ENCODE measurements around the gene CABLES2.
A peak's percentile ranks its signal among the peaks of the same experiment; 100 is the strongest.
"Not testable (repeated sequence)": the region's sequence is repeated elsewhere in the genome, so short reads cannot be mapped to it uniquely, and the experiment has no call there.

Gene CABLES2

DNA sequence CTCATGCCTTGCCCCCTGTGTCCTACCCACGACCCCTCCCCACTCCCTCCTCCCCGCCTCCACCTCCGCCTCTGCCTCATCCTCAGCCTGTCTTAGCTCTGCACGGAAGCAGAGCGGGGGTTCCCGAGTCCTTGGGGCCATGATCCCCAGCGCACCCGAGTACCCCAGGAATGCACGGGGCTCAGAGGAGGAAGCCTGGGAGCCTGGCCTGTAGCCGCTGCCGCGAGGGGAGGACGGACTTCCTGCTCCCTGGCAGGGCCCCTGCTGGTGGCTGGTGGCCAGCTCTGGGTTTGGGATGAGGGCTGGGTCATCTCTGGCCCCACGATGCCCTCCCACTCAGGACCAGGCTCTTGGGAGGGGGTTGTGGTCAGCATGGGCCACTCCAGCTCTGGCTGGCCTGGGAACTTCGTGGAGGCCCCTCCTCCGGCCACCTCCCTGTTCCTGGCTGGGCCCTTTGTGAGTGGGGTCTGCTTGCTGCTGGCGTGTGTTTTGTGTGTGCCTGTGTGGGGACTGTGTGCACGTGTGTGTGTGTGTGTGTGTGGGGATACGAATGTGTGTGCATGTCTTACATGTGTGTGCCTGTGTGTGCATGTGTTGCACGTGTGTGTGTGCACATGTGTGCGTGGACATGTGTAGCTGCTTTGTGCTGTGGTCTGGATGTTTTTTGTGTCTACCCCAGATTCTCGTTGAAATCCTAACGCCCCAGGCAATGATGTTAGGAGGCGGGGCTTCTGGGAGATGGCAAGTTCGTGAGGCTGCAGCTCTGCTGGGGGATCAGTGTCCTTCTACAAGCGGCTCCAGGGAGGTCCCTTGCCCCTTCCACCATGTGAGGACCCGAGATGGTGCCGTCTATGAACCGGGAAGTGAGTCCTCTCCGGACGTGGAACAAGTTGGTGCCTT lies 21.6 kb upstream of the CABLES2 start:
- no peaks in the 10 kb centered on the region for H3K4me1 ChIP-seq
- no peaks in the 10 kb centered on the region for H3K36me3 ChIP-seq (replicated peaks)
- no peak overlapping the region for H3K4me3 ChIP-seq
- in situ Hi-C loops (cut with MboI; ENCODE audit: low sequenced_read_pairs): no loop called here
- H3K27me3 ChIP-seq (ENCODE audit: low read depth): no peaks in the 10 kb centered on the region
- H3K9me3 ChIP-seq: no peaks in the 10 kb centered on the region
- peak in 1 of 2 experiments; percentile 49 for DNase-seq (ENCODE audit: low spot score in 2 of 2)

DNA sequence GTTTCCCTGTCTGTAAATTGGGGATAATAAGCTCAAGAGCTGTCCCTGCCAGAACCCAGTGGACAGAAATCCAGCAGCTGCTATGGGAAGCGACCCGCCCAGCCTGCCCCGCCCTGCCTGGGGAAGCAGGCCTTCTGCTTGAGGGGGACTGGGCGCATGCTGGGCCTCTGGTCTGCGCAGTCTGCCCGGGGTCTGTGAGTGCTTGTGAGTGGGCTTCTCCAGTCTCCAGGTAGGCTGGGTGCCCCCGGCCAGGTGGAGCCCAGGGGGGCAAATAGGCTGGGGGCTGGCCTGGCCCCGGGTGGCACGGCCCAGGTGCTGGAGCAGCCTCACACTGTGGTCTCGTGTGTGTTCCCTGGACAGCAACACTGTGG lies 20.9 kb upstream of the CABLES2 start:
- in situ Hi-C loops (cut with MboI; ENCODE audit: low sequenced_read_pairs): no loop called here
- no peak overlapping the region for H3K4me3 ChIP-seq
- DNase-seq (ENCODE audit: low spot score in 2 of 2): no peak
- no peaks in the 10 kb centered on the region for H3K9me3 ChIP-seq
- no peaks in the 10 kb centered on the region for H3K27me3 ChIP-seq (ENCODE audit: low read depth)
- H3K4me1 ChIP-seq: no peaks in the 10 kb centered on the region
- no peaks in the 10 kb centered on the region for H3K36me3 ChIP-seq (replicated peaks)

- in situ Hi-C loops (cut with MboI; ENCODE audit: low sequenced_read_pairs): no loop called here
Observed at GRCh38 chr20:62427172-62428001, 20.3 kb upstream of the CABLES2 start, which contains the start of gene RBBP8NL. TSS of gene RBBP8NL (minus strand) at chr20:62427539. CDS start at chr20:62419647, 7,892 bp downstream.

DNA sequence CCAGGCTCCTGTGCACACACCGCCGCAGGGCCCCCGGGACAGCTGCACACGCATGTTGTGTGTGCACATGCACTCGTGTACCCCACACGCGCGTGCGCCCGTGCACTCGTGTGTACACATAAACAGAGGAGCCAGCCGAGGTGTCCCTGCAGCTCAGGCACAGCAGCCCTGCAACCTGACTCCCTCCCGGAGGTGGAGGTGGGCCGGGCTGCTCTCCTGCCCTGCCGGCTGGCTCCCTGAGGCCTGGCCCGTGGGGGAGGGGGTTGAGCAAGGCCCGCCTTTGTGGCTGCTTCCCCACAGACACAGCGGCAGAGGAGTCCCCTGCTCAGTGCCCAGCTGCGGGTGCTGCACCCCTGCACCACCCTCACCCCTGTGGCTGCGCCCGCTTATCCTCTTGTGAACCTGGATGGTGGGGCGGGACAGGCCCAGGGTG lies 19.6 kb upstream of the CABLES2 start:
- no peaks in the 10 kb centered on the region for H3K36me3 ChIP-seq (replicated peaks)
- in situ Hi-C loops (cut with MboI; ENCODE audit: low sequenced_read_pairs): no loop called here
- no peaks in the 10 kb centered on the region for H3K4me1 ChIP-seq
- DNase-seq (ENCODE audit: low spot score in 2 of 2): no peak
- H3K4me3 ChIP-seq: no peak overlapping the region
- no peaks in the 10 kb centered on the region for H3K9me3 ChIP-seq
- no peaks in the 10 kb centered on the region for H3K27me3 ChIP-seq (ENCODE audit: low read depth)

More at GRCh38 chr20:62427172-62428001, 20.3 kb upstream of the CABLES2 start, which contains the start of gene RBBP8NL:
- no peak within 1 kb of the TSS for H3K4me3 ChIP-seq
- no peaks in the 10 kb centered on the region for H3K27me3 ChIP-seq (ENCODE audit: low read depth)
- no peaks in the 10 kb centered on the region for H3K9me3 ChIP-seq
- no peak for DNase-seq (ENCODE audit: low spot score in 2 of 2)
- no peaks in the 10 kb centered on the region for H3K4me1 ChIP-seq
- no peaks in the 10 kb centered on the region for H3K36me3 ChIP-seq (replicated peaks)

DNA sequence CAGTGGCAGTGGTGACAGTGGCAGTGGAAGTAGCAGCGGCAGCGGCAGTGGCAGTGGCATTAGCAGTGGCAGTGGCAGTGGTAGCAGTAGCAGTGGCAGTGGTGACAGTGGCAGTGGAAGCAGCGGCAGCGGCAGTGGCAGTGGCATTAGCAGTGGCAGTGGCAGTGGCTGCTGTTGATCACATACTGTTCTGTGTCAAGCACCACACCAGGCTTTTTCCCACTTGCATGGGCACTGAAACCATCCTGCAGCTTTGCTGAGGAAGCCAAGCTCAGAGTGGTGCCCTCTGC lies 18.9 kb upstream of the CABLES2 start:
- H3K4me1 ChIP-seq; H3K4me3 ChIP-seq; H3K27me3 ChIP-seq (ENCODE audit: low read depth); H3K36me3 ChIP-seq (replicated peaks); in situ Hi-C loops (cut with MboI; ENCODE audit: low sequenced_read_pairs); DNase-seq (ENCODE audit: low spot score in 2 of 2); H3K9me3 ChIP-seq: not testable (repeated sequence)

- Histone ChIP-seq H3K27me3 (ENCODE audit: low read depth) (no peaks in the 10 kb centered on the region), H3K9me3 (no peaks in the 10 kb centered on the region)
- in situ Hi-C loops (cut with MboI; ENCODE audit: low sequenced_read_pairs): no loop called here
Observed at GRCh38 chr20:62425281-62426058, 18.4 kb upstream of the CABLES2 start.

GRCh38 chr20:62424249-62425107 lies 17.4 kb upstream of the CABLES2 start:
- no peaks in the 10 kb centered on the region for H3K27me3 ChIP-seq (ENCODE audit: low read depth)
- no peaks in the 10 kb centered on the region for H3K9me3 ChIP-seq
- in situ Hi-C loops (cut with MboI; ENCODE audit: low sequenced_read_pairs): no loop called here
- no peak for DNase-seq (ENCODE audit: low spot score in 2 of 2)
- H3K4me1 ChIP-seq: no peaks in the 10 kb centered on the region
- no peaks in the 10 kb centered on the region for H3K36me3 ChIP-seq (replicated peaks)
- no peak overlapping the region for H3K4me3 ChIP-seq

More at GRCh38 chr20:62425281-62426058, 18.4 kb upstream of the CABLES2 start:
- no peak for DNase-seq (ENCODE audit: low spot score in 2 of 2)
- Histone ChIP-seq H3K4me1 (no peaks in the 10 kb centered on the region), H3K4me3 (no peak overlapping the region), H3K36me3 (replicated peaks) (no peaks in the 10 kb centered on the region)

GRCh38 chr20:62423326-62423706 lies 16.2 kb upstream of the CABLES2 start:
- Histone ChIP-seq H3K4me1 (no peaks in the 10 kb centered on the region), H3K9me3 (no peaks in the 10 kb centered on the region), H3K27me3 (ENCODE audit: low read depth) (no peaks in the 10 kb centered on the region), H3K4me3 (no peak overlapping the region), H3K36me3 (replicated peaks) (no peaks in the 10 kb centered on the region)
- in situ Hi-C loops (cut with MboI; ENCODE audit: low sequenced_read_pairs): no loop called here
- DNase-seq (ENCODE audit: low spot score in 2 of 2): no peak

- in situ Hi-C loops (cut with MboI; ENCODE audit: low sequenced_read_pairs): no loop called here
- Histone ChIP-seq H3K4me3 (no peak overlapping the region), H3K36me3 (replicated peaks) (no peaks in the 10 kb centered on the region), H3K27me3 (ENCODE audit: low read depth) (no peaks in the 10 kb centered on the region), H3K9me3 (no peaks in the 10 kb centered on the region), H3K4me1 (no peaks in the 10 kb centered on the region)
- no peak for DNase-seq (ENCODE audit: low spot score in 2 of 2)
Observed at GRCh38 chr20:62422636-62423325, 15.7 kb upstream of the CABLES2 start.

GRCh38 chr20:62421716-62421990 lies 14.6 kb upstream of the CABLES2 start:
- H3K36me3 ChIP-seq (replicated peaks): no peaks in the 10 kb centered on the region
- H3K27me3 ChIP-seq (ENCODE audit: low read depth): no peaks in the 10 kb centered on the region
- H3K4me3 ChIP-seq: no peak overlapping the region
- no peaks in the 10 kb centered on the region for H3K4me1 ChIP-seq
- no peaks in the 10 kb centered on the region for H3K9me3 ChIP-seq
- no peak for DNase-seq (ENCODE audit: low spot score in 2 of 2)
- in situ Hi-C loops (cut with MboI; ENCODE audit: low sequenced_read_pairs): no loop called here

GRCh38 chr20:62420846-62421715 lies 14.0 kb upstream of the CABLES2 start:
- no peaks in the 10 kb centered on the region for H3K36me3 ChIP-seq (replicated peaks)
- no peak overlapping the region for H3K4me3 ChIP-seq
- H3K9me3 ChIP-seq: no peaks in the 10 kb centered on the region
- no peak for DNase-seq (ENCODE audit: low spot score in 2 of 2)
- no peaks in the 10 kb centered on the region for H3K27me3 ChIP-seq (ENCODE audit: low read depth)
- H3K4me1 ChIP-seq: no peaks in the 10 kb centered on the region
- in situ Hi-C loops (cut with MboI; ENCODE audit: low sequenced_read_pairs): no loop called here

DNA sequence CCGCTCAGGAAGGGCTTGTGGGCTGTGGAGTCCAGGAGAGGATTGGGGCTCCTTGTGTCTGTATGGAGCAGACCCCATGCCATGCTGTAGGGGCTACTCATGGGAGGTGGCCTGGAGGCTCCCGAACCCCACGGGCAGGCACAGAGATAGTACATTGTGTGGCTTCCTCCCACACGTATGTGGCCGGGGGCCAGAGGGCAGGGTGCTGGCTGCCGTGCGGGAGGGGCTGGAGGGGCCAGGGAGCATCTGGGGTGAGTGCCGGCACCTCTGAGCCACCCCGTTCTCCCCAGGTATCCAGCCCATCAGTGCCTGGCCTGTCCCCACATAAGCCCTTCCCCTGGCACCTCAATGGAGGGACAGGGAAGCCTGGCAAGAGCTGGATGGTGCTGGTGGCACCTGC lies 12.7 kb upstream of the CABLES2 start:
- no peak overlapping the region for H3K4me3 ChIP-seq
- in situ Hi-C loops (cut with MboI; ENCODE audit: low sequenced_read_pairs): no loop called here
- no peaks in the 10 kb centered on the region for H3K4me1 ChIP-seq
- no peak for DNase-seq (ENCODE audit: low spot score in 2 of 2)
- H3K9me3 ChIP-seq: no peaks in the 10 kb centered on the region
- no peaks in the 10 kb centered on the region for H3K36me3 ChIP-seq (replicated peaks)
- no peaks in the 10 kb centered on the region for H3K27me3 ChIP-seq (ENCODE audit: low read depth)

Data from HAP-1 (cell line).